Measurements from ENCODE around the gene DNAJC13. TPM values are rescaled to one million over a fixed set of nuclear protein-coding genes. Genes with fewer than 3 reads are reported as not detected.

Gene DNAJC13
- total and polyA plus RNA-seq, 10 donors, result 5.6 to 78.4 (median 51.2) TPM

DNA sequence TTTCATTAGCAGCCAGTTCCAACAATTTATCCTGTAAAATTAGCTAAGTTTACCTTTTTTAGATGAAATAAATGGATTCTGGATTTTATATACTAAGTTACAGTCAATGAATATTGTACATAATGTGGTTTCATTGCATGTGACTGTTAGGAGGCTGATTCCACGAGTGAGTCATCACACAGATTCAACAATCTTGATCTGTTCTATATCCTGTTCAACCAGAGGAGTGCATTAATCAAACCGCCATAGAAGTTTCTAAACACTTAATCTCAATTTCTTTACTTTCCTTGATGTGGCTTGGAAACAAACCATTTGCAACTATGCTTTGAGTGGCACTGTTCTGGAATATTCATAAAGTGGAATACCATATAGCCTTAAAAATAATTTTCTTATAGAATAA, 15.3 kb downstream of the DNAJC13 start:
- Histone ChIP-seq H3K27me3 (replicated peaks in 1 of 7) (no peaks in the 10 kb centered on the region), H3K36me3 (peaks cover 0 to 21% (median 0%) of the 10 kb centered on the region in 6 donors), H3K4me3 (no peak overlapping the region), H3K27ac (no peak overlapping the region), H3K9me3 (no peaks in the 10 kb centered on the region), H3K4me1 (peaks cover 0 to 48% (median 14%) of the 10 kb centered on the region in 6 donors)
- no peak for DNase-seq
- WGBS, 5 donors, result 39 to 51% (median 42%) methylated on average over 2 of the region's 2 CpGs
- intact Hi-C loops (cut with DNase I; ENCODE audit: low total_unique reads), result no loop called here
- TF ChIP-seq POLR2A (IDR thresholded peaks at IDR 0.05) (no peak), POLR2AphosphoS5 (IDR thresholded peaks at IDR 0.05) (no peak)
- TF ChIP-seq, protein P1, sequence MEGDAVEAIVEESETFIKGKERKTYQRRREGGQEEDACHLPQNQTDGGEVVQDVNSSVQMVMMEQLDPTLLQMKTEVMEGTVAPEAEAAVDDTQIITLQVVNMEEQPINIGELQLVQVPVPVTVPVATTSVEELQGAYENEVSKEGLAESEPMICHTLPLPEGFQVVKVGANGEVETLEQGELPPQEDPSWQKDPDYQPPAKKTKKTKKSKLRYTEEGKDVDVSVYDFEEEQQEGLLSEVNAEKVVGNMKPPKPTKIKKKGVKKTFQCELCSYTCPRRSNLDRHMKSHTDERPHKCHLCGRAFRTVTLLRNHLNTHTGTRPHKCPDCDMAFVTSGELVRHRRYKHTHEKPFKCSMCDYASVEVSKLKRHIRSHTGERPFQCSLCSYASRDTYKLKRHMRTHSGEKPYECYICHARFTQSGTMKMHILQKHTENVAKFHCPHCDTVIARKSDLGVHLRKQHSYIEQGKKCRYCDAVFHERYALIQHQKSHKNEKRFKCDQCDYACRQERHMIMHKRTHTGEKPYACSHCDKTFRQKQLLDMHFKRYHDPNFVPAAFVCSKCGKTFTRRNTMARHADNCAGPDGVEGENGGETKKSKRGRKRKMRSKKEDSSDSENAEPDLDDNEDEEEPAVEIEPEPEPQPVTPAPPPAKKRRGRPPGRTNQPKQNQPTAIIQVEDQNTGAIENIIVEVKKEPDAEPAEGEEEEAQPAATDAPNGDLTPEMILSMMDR (IDR thresholded peaks at IDR 0.05 in 8 of 11, conservative IDR thresholded peaks at IDR 0.05 in 3 of 11), result no peak

DNA sequence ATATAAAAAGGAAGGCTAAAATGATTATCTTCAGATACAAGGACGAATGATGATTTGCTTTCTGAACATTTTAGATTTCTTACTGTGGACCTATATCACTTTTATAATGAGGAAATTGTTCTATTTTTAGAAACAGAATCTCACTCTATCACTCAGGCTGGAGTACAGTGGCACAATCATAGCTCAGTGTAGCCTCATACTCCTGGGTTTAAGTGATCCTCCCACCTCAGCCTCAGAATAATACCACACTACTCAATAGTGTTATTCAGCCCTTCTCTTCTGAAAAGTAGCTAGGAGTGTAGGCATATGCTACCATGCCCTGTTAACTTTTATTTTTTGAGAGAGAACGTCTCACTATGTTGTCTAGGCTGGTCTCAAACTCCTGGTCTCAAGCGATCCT, 15.8 kb downstream of the DNAJC13 start:
- H3K27me3 ChIP-seq (replicated peaks in 1 of 7), result no peaks in the 10 kb centered on the region
- peaks cover 0 to 48% (median 14%) of the 10 kb centered on the region in 6 donors for H3K4me1 ChIP-seq
- DNase-seq, result no peak
- no peak for TF ChIP-seq POLR2A (IDR thresholded peaks at IDR 0.05)
- TF ChIP-seq, protein P1 (IDR thresholded peaks at IDR 0.05 in 8 of 11, conservative IDR thresholded peaks at IDR 0.05 in 3 of 11), result no peak
- TF ChIP-seq POLR2AphosphoS5 (IDR thresholded peaks at IDR 0.05), result no peak
- 91 to 99% (median 94%) methylated on average over 3 of the region's 3 CpGs for WGBS, 5 donors
- no peak overlapping the region for H3K4me3 ChIP-seq
- intact Hi-C loops (cut with DNase I; ENCODE audit: low total_unique reads), result no loop called here
- H3K9me3 ChIP-seq, result no peaks in the 10 kb centered on the region
- H3K27ac ChIP-seq, result no peak overlapping the region
- H3K36me3 ChIP-seq, result peaks cover 0 to 26% (median 0%) of the 10 kb centered on the region in 6 donors

DNA sequence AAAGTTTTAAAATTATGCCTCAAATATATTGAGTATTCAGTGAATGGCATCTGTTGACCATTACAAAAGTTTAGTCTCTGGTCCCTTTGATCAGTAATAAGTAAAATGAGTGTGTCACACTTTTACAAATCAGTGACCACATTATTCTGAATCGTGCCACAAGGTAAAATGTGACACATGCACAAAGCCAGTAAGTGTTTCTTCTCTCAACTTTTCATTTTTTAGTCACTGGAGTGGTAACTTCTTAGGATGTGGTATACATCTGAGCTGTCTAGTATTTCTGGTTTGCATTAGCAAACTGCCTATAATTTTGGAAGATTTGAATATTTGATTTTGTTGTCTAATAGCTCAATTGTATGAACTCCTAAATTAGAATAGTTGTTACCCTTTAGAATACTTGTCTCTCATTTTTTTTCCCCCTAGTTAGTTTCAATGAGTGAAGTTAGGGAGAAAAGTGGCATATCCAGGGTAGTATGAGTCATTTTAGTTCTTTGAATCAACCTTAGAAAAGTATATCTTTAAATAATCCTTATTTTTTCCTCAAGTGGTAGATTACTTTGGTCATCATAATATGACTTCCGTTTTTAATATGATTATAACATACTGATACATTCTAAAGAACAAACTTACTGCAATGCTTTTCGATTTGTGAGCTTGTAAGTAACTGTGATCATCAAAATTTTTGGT, 18.1 kb downstream of the DNAJC13 start:
- peak overlapping the region in 5 of 8 donors; percentile 16 to 60 (median 32) for H3K27ac ChIP-seq
- intact Hi-C loops (cut with DNase I; ENCODE audit: low total_unique reads), result no loop called here
- 70 to 82% (median 73%) methylated on average over 3 of the region's 3 CpGs for WGBS, 5 donors
- H3K4me3 ChIP-seq, result no peak overlapping the region
- peaks cover 0 to 37% (median 0%) of the 10 kb centered on the region in 6 donors for H3K36me3 ChIP-seq
- no peaks in the 10 kb centered on the region for H3K27me3 ChIP-seq (replicated peaks in 1 of 7)
- TF ChIP-seq POLR2AphosphoS5 (IDR thresholded peaks at IDR 0.05) (no peak), POLR2A (IDR thresholded peaks at IDR 0.05) (no peak)
- TF ChIP-seq, protein P1 (IDR thresholded peaks at IDR 0.05 in 8 of 11, conservative IDR thresholded peaks at IDR 0.05 in 3 of 11), result no peak
- no peak for DNase-seq
- H3K4me1 ChIP-seq, result peaks cover 0 to 68% (median 17%) of the 10 kb centered on the region in 6 donors
- no peaks in the 10 kb centered on the region for H3K9me3 ChIP-seq

DNA sequence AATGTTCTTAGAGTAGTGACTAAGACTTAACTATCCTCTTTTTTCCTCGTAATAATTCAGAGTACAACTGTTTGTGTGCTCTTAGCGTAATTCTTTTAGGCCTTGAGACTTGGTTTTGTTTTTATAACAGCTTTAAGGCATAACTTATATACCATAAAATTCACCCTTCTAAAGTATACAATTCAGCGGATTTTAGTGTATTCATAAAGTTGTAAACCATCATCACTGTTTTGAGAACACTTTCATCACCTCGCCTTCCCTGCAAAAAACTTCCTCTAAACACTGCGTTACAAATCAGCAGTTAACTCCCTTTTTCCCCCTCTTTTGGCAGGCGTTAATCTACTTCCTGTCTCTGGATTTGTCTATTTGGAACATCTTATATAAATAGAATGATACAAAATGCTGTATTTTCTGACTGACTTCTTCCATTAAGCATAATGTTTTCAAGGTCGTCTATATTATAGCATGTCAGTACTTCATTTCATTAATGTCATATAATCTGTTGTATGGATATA, 18.7 kb downstream of the DNAJC13 start:
- Histone ChIP-seq H3K27ac (peak overlapping the region in 5 of 8 donors; percentile 16 to 60 (median 32)), H3K36me3 (peaks cover 0 to 37% (median 0%) of the 10 kb centered on the region in 6 donors), H3K4me1 (peaks cover 0 to 70% (median 17%) of the 10 kb centered on the region in 6 donors), H3K9me3 (no peaks in the 10 kb centered on the region), H3K27me3 (replicated peaks in 1 of 7) (no peaks in the 10 kb centered on the region), H3K4me3 (no peak overlapping the region)
- intact Hi-C loops (cut with DNase I; ENCODE audit: low total_unique reads), result no loop called here
- no peak for DNase-seq
- 47 to 72% (median 58%) methylated on average over 7 of the region's 7 CpGs for WGBS, 5 donors
- TF ChIP-seq POLR2A (IDR thresholded peaks at IDR 0.05), result no peak
- no peak for TF ChIP-seq POLR2AphosphoS5 (IDR thresholded peaks at IDR 0.05)
- TF ChIP-seq, protein P1 (IDR thresholded peaks at IDR 0.05 in 8 of 11, conservative IDR thresholded peaks at IDR 0.05 in 3 of 11), result no peak
